8988T (cell line): Measurements from ENCODE around the gene PI4KA.

Experiments used
- DNase-seq: peaks from one replicate; pipeline ENCODE4 v3.0.0; 2011

Gene PI4KA

GRCh38 chr22:20881869-20882815 is 23.5 kb upstream of the PI4KA start:
- DNase-seq, result no peak

GRCh38 chr22:20881231-20881630 is 22.6 kb upstream of the PI4KA start:
- DNase-seq, result no peak

- no peak for DNase-seq
These were observed 19.1 kb upstream of the PI4KA start for GRCh38 chr22:20877715-20878114.

- no peak for DNase-seq
These were observed 16.7 kb upstream of the PI4KA start for GRCh38 chr22:20875296-20875695.

GRCh38 chr22:20873214-20873613 is 14.6 kb upstream of the PI4KA start:
- DNase-seq, result no peak

GRCh38 chr22:20869234-20869633 is 10.6 kb upstream of the PI4KA start:
- no peak for DNase-seq

GRCh38 chr22:20868025-20868962 is 9.7 kb upstream of the PI4KA start:
- no peak for DNase-seq

- DNase-seq, result no peak
These were observed 8.8 kb upstream of the PI4KA start for GRCh38 chr22:20867179-20868024.

- DNase-seq, result no peak
These were observed 8.1 kb upstream of the PI4KA start for GRCh38 chr22:20866736-20867135.

GRCh38 chr22:20865875-20866445 is 7.3 kb upstream of the PI4KA start:
- DNase-seq, result no peak

GRCh38 chr22:20865331-20865730 is 6.7 kb upstream of the PI4KA start:
- DNase-seq, result no peak

- no peak for DNase-seq
These were observed 5.7 kb upstream of the PI4KA start for GRCh38 chr22:20864186-20864908.

- no peak for DNase-seq
These were observed 4.8 kb upstream of the PI4KA start for GRCh38 chr22:20863366-20863765.

GRCh38 chr22:20862540-20862939 is 3.9 kb upstream of the PI4KA start:
- DNase-seq, result no peak

GRCh38 chr22:20859615-20860014 is 1.0 kb upstream of the PI4KA start:
- no peak for DNase-seq

- peak; percentile 59 for DNase-seq
These were observed 585 bp downstream of the PI4KA start for GRCh38 chr22:20857838-20858614.

GRCh38 chr22:20857247-20857643 is 1.4 kb downstream of the PI4KA start:
- DNase-seq, result no peak

GRCh38 chr22:20853236-20853660 is 5.4 kb downstream of the PI4KA start:
- DNase-seq, result no peak

GRCh38 chr22:20852503-20852902 is 6.1 kb downstream of the PI4KA start:
- DNase-seq, result no peak

- no peak for DNase-seq
These were observed 6.5 kb downstream of the PI4KA start for GRCh38 chr22:20852076-20852475.

- no peak for DNase-seq
These were observed 11.2 kb downstream of the PI4KA start for GRCh38 chr22:20847318-20847822.
